Adipocyte (in vitro differentiated cells): ENCODE results near the gene TRAPPC2L.

ENCODE experiments used
- DNase-seq: peaks from one replicate; pipeline ENCODE4 v3.0.0-alpha.2; 2015; ENCODE audit warnings: low read depth
- H3K27me3 ChIP-seq: replicated peaks from 2 replicates; pipeline ENCODE4 v1.7.0; 2013; ENCODE audit warnings: mild to moderate bottlenecking, low read length, moderate library complexity; ENCODE audit not compliant: control insufficient read depth, insufficient read depth
- H3K36me3 ChIP-seq: 2 replicates; pipeline ENCODE4 v1.7.0; 2013; ENCODE audit warnings: low read length, mild to moderate bottlenecking, moderate library complexity; ENCODE audit not compliant: control insufficient read depth, insufficient read depth, severe bottlenecking
- H3K4me1 ChIP-seq: 2 replicates; pipeline ENCODE4 v1.7.0; 2013; ENCODE audit warnings: mild to moderate bottlenecking, low read length, moderate library complexity; ENCODE audit not compliant: control insufficient read depth, insufficient read depth
- H3K4me3 ChIP-seq: 2 replicates; pipeline ENCODE4 v1.7.0; 2013; ENCODE audit warnings: mild to moderate bottlenecking, low read length, moderate library complexity
- H3K9ac ChIP-seq: 2 replicates; pipeline ENCODE4 v1.7.0; 2013; ENCODE audit warnings: mild to moderate bottlenecking, low read length, moderate library complexity
- H3K9me3 ChIP-seq: 2 replicates; pipeline ENCODE4 v1.7.0; 2013; ENCODE audit warnings: mild to moderate bottlenecking, low read length, moderate library complexity; ENCODE audit not compliant: control insufficient read depth

TRAPPC2L gene

GRCh38 chr16:88876942-88877526 is 20.1 kb downstream of the TRAPPC2L start:
- H3K36me3 ChIP-seq = no peaks in the 10 kb centered on the region
- no peaks in the 10 kb centered on the region for H3K4me1 ChIP-seq
- no peak overlapping the region for H3K9ac ChIP-seq
- no peaks in the 10 kb centered on the region for H3K9me3 ChIP-seq
- no peak overlapping the region for H3K4me3 ChIP-seq
- no peak for DNase-seq
- H3K27me3 ChIP-seq = peaks cover 24% of the 10 kb centered on the region

GRCh38 chr16:88877564-88878289 is 20.8 kb downstream of the TRAPPC2L start:
- Histone ChIP-seq H3K4me1 (no peaks in the 10 kb centered on the region), H3K4me3 (no peak overlapping the region), H3K9me3 (no peaks in the 10 kb centered on the region), H3K36me3 (no peaks in the 10 kb centered on the region), H3K9ac (no peak overlapping the region), H3K27me3 (peaks cover 24% of the 10 kb centered on the region)
- no peak for DNase-seq

GRCh38 chr16:88878356-88878755 is 21.4 kb downstream of the TRAPPC2L start:
- no peaks in the 10 kb centered on the region for H3K36me3 ChIP-seq
- no peak overlapping the region for H3K4me3 ChIP-seq
- no peaks in the 10 kb centered on the region for H3K9me3 ChIP-seq
- H3K9ac ChIP-seq = no peak overlapping the region
- DNase-seq = no peak
- peaks cover 18% of the 10 kb centered on the region for H3K27me3 ChIP-seq
- H3K4me1 ChIP-seq = no peaks in the 10 kb centered on the region

GRCh38 chr16:88878967-88879787 is 22.2 kb downstream of the TRAPPC2L start:
- Histone ChIP-seq H3K36me3 (no peaks in the 10 kb centered on the region), H3K27me3 (peaks cover 11% of the 10 kb centered on the region), H3K9ac (no peak overlapping the region), H3K9me3 (no peaks in the 10 kb centered on the region), H3K4me3 (no peak overlapping the region), H3K4me1 (no peaks in the 10 kb centered on the region)
- DNase-seq = no peak

- H3K27me3 ChIP-seq = peaks cover 11% of the 10 kb centered on the region
- no peak for DNase-seq
- H3K4me3 ChIP-seq = no peak overlapping the region
- H3K9ac ChIP-seq = no peak overlapping the region
- no peaks in the 10 kb centered on the region for H3K9me3 ChIP-seq
- H3K4me1 ChIP-seq = no peaks in the 10 kb centered on the region
- H3K36me3 ChIP-seq = no peaks in the 10 kb centered on the region
Measured at GRCh38 chr16:88879788-88880055, 22.8 kb downstream of the TRAPPC2L start.

- Histone ChIP-seq H3K27me3 (peaks cover 11% of the 10 kb centered on the region), H3K4me1 (no peaks in the 10 kb centered on the region), H3K9ac (no peak overlapping the region), H3K36me3 (no peaks in the 10 kb centered on the region), H3K4me3 (no peak overlapping the region), H3K9me3 (no peaks in the 10 kb centered on the region)
- no peak for DNase-seq
Measured at GRCh38 chr16:88880226-88881006, 23.5 kb downstream of the TRAPPC2L start.

- peak; percentile 7 for DNase-seq
Measured at GRCh38 chr16:88881007-88881615, 24.2 kb downstream of the TRAPPC2L start.

GRCh38 chr16:88881675-88882357 is 24.9 kb downstream of the TRAPPC2L start:
- Histone ChIP-seq H3K4me1 (no peaks in the 10 kb centered on the region), H3K9ac (no peak overlapping the region), H3K27me3 (peaks cover 11% of the 10 kb centered on the region), H3K36me3 (no peaks in the 10 kb centered on the region), H3K9me3 (no peaks in the 10 kb centered on the region), H3K4me3 (no peak overlapping the region)
- no peak for DNase-seq

More at GRCh38 chr16:88881007-88881615, 24.2 kb downstream of the TRAPPC2L start:
- no peaks in the 10 kb centered on the region for H3K36me3 ChIP-seq
- no peaks in the 10 kb centered on the region for H3K4me1 ChIP-seq
- H3K9me3 ChIP-seq = no peaks in the 10 kb centered on the region
- H3K4me3 ChIP-seq = no peak overlapping the region
- peaks cover 11% of the 10 kb centered on the region for H3K27me3 ChIP-seq
- no peak overlapping the region for H3K9ac ChIP-seq

GRCh38 chr16:88882358-88883030 is 25.6 kb downstream of the TRAPPC2L start:
- no peak overlapping the region for H3K9ac ChIP-seq
- no peak for DNase-seq
- peaks cover 11% of the 10 kb centered on the region for H3K27me3 ChIP-seq
- H3K4me1 ChIP-seq = peaks cover under 1% of the 10 kb centered on the region
- no peaks in the 10 kb centered on the region for H3K9me3 ChIP-seq
- H3K4me3 ChIP-seq = no peak overlapping the region
- no peaks in the 10 kb centered on the region for H3K36me3 ChIP-seq
